ENCODE measurements around the gene ATG101. TPM values are rescaled to one million over a fixed set of nuclear protein-coding genes. Genes with fewer than 3 reads are reported as not detected.

Gene ATG101
- total and polyA plus RNA-seq, 2 of the 8 experiments (the other 6 are each of a cell fraction or from before 2014, with no cell fraction given), result 49.8 to 55.9 TPM

DNA sequence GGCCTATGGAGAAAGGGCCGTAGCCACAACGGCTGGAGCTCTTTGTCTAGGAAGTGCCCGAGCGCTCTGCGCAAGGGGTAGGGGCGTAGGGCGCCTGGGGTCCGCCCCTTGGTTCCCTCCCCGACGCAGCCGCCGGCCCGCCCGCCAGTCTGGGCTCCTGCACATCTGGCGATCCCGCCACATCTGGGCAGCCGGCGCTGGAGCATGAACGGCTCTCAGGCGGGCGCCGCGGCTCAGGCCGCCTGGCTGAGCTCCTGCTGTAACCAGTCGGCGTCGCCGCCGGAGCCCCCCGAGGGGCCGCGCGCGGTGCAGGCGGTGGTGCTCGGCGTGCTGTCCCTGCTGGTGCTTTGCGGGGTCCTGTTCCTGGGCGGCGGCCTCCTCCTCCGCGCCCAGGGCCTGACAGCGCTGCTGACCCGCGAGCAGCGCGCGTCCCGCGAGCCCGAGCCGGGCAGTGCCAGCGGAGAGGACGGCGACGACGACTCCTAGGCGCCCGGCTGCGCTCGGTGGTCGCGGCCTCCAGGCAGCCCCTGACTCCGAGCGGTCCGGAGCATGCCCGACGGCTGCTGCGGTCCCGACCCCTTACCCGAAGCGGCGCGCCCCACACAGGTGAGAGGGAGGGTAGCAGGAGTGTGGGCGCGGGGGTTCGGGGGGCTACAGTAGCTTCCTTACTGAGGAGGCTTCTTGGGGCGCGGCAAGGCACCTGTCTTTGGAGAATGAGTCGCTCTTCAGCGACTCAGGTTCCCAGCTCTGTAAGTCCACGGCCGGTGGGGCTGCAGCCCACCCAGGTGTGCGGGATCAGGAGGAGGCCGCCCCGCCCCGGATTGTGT is 10.0 kb downstream of the ATG101 start, which contains the start of gene SMIM41:
Gene SMIM41 (plus strand): TSS at position 129 of the 827 bp plus-strand sequence. CDS start 76 bp downstream, at position 205.
- H2BK20ac ChIP-seq (ENCODE audit: low read length), result no peak within 1 kb of the TSS
- H3K4ac ChIP-seq (replicated peaks; ENCODE audit: insufficient read length, low read depth, low read length), result no peak within 1 kb of the TSS
- H3K36me3 ChIP-seq (ENCODE audit: control insufficient read depth in 2 of 4, insufficient read depth in 4 of 4, low read length in 3 of 4), result peaks cover 6 to 20% (median 12%) of the 10 kb centered on the region in 4 experiments; a peak in 7 of 8 replicates
- peak within 1 kb of the TSS; percentile 10; the same call in 1 of the 2 replicates for H2AK5ac ChIP-seq (ENCODE audit: low read depth, low read length)
- peaks cover 3 to 20% of the 10 kb centered on the region in 2 experiments for H4K20me1 ChIP-seq (replicated peaks in 1 of 2; ENCODE audit: control insufficient read depth in 1 of 2, insufficient read depth in 2 of 2, low read length in 2 of 2)
- H2AFZ ChIP-seq (ENCODE audit: low read length), result no peak within 1 kb of the TSS
- H3K18ac ChIP-seq (ENCODE audit: extremely low read depth, low read length), result no peak within 1 kb of the TSS; the same call in none of the 2 replicates
- H4K91ac ChIP-seq (replicated peaks; ENCODE audit: insufficient read length, low read length), result no peak within 1 kb of the TSS
- peak within 1 kb of the TSS; percentile 55 to 67 for H3K4me2 ChIP-seq (ENCODE audit: insufficient read depth in 1 of 2, low read depth in 2 of 2, low read length in 2 of 2)
- H3K9ac ChIP-seq (replicated peaks in 1 of 4; ENCODE audit: extremely low read depth in 1 of 4, low read depth in 3 of 4, low read length in 3 of 4), result peak within 1 kb of the TSS in 3 of 4 experiments; percentile 24 to 37 (median 34); a peak in 4 of 7 replicates
- 29% methylated on average over 58 of the region's 87 CpGs; no CpG with 5 or more reads in 1 of the 2 experiments for WGBS, 2 experiments (ENCODE audit: extremely low coverage in 1 of 2, insufficient coverage in 1 of 2, insufficient read length in 1 of 2, insufficient replicate concordance in 2 of 2, low coverage in 1 of 2, low lambda C conversion rate in 2 of 2, missing lambda C conversion rate in 1 of 2)
- ChIA-PET POLR2A (ENCODE audit: partially characterized antibody) (interaction anchor here (0.5 to 7.7 kb wide), 18 partner anchors 8 to 143 kb away, joined by 3 to 82 read pairs (median 6); partner anchors contain the start of genes ATG101 and NR4A1), CTCF (ENCODE audit: partially characterized antibody) (interaction anchor here (0.7 to 34.1 kb wide), 20 partner anchors 9 to 256 kb away, joined by 3 to 1022 read pairs (median 6); partner anchors contain the start of genes ACVRL1 and ATG101)
- H2BK12ac ChIP-seq (ENCODE audit: low read depth, low read length), result no peak within 1 kb of the TSS
- peaks cover 6% of the 10 kb centered on the region for H3K79me1 ChIP-seq (ENCODE audit: low read depth, low read length)
- H3K14ac ChIP-seq (ENCODE audit: insufficient read length), result no peak within 1 kb of the TSS
- H4K8ac ChIP-seq (ENCODE audit: extremely low read depth, insufficient read depth, low read length), result peak within 1 kb of the TSS; percentile 78; the same call in 1 of the 2 replicates
- DNase-seq (ENCODE audit: low read depth in 1 of 2, low spot score in 2 of 2) (peak in 1 of 2 experiments; percentile 67), FAIRE-seq (no peak)
- no peak within 1 kb of the TSS for H4K5ac ChIP-seq (ENCODE audit: insufficient read length, low read depth, low read length)
- H3K23me2 ChIP-seq (ENCODE audit: low read depth, low read length), result peaks cover 8% of the 10 kb centered on the region; the same call in 1 of the 2 replicates
- no peak within 1 kb of the TSS for H2BK120ac ChIP-seq (replicated peaks; ENCODE audit: low read depth, low read length)
- peaks cover 0 to 14% (median 1%) of the 10 kb centered on the region in 4 experiments; a peak in 5 of 7 replicates for H3K27me3 ChIP-seq (replicated peaks in 1 of 4; ENCODE audit: control insufficient read depth in 3 of 4, extremely low read depth in 1 of 4, insufficient read depth in 3 of 4, low read length in 3 of 4)
- no peak within 1 kb of the TSS for H2BK15ac ChIP-seq (ENCODE audit: low read length)
- peak within 1 kb of the TSS; percentile 56; the same call in 1 of the 2 replicates for H2BK5ac ChIP-seq (ENCODE audit: low read depth, low read length)
- peaks cover 5 to 37% (median 14%) of the 10 kb centered on the region in 4 experiments; a peak in 6 of 7 replicates for H3K4me1 ChIP-seq (replicated peaks in 1 of 4; ENCODE audit: control insufficient read depth in 3 of 4, insufficient read depth in 4 of 4, low read length in 3 of 4)
- H3K23ac ChIP-seq (ENCODE audit: insufficient read length), result no peak within 1 kb of the TSS
- no peaks in the 10 kb centered on the region for H3K9me3 ChIP-seq (ENCODE audit: insufficient read depth in 2 of 2, low read depth in 1 of 2, low read length in 1 of 2)
- H3K4me3 ChIP-seq (ENCODE audit: extremely low read depth in 1 of 4, insufficient read depth in 2 of 4, low read depth in 3 of 4, low read length in 4 of 4), result peak within 1 kb of the TSS; percentile 20 to 56 (median 40)
- H3K79me2 ChIP-seq (ENCODE audit: control insufficient read depth in 1 of 2, insufficient read depth in 2 of 2, low read length in 2 of 2), result peaks cover 0 to 2% of the 10 kb centered on the region in 2 experiments; a peak in 1 of 4 replicates
- H3K27ac ChIP-seq (ENCODE audit: low read depth, low read length), result no peak within 1 kb of the TSS
- no peak within 1 kb of the TSS for H3K56ac ChIP-seq (replicated peaks; ENCODE audit: insufficient read length, low read depth, low read length)
- no peak for TF ChIP-seq YY1 (IDR thresholded peaks at IDR 0.05; ENCODE audit: low read depth, low read length)
- 0 out of 4 replicates have a peak, but pooled peaks of 1 of the 2 experiments have one; percentile 6 for TF ChIP-seq RAD21 (IDR thresholded peaks at IDR 0.05 in 1 of 2, conservative IDR thresholded peaks at IDR 0.05 in 1 of 2; ENCODE audit: low read depth in 2 of 2, low read length in 2 of 2)
- TF ChIP-seq KDM5A (IDR thresholded peaks at IDR 0.05; ENCODE audit: low read length), result no peak
- no peak for TF ChIP-seq EP300 (IDR thresholded peaks at IDR 0.05; ENCODE audit: borderline replicate concordance in 1 of 2, low read depth in 2 of 2, low read length in 2 of 2)
- TF ChIP-seq, protein P1, sequence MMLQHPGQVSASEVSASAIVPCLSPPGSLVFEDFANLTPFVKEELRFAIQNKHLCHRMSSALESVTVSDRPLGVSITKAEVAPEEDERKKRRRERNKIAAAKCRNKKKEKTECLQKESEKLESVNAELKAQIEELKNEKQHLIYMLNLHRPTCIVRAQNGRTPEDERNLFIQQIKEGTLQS (IDR thresholded peaks at IDR 0.05; ENCODE audit: insufficient read depth, low read depth, low read length), result no peak
- no peak for TF ChIP-seq RFX5 (IDR thresholded peaks at IDR 0.05; ENCODE audit: borderline replicate concordance, low read depth, low read length)
- TF ChIP-seq SP1 (IDR thresholded peaks at IDR 0.05; ENCODE audit: low read depth, low read length), result no peak
- no peak for TF ChIP-seq RNF2 (IDR thresholded peaks at IDR 0.05; ENCODE audit: borderline replicate concordance, low read depth, low read length, missing control alignments, poor library complexity, severe bottlenecking)
- no peak for TF ChIP-seq BRCA1 (IDR thresholded peaks at IDR 0.05; ENCODE audit: low read depth, low read length)

All from H1 (cell line).